ENCODE results near the gene NTM. TPM values are rescaled to one million over a fixed set of nuclear protein-coding genes. Genes with fewer than 3 reads are reported as not detected.

The NTM gene
- total and polyA plus RNA-seq, 12 donors: 0.26 to 11.5 (median 4.0) TPM

DNA sequence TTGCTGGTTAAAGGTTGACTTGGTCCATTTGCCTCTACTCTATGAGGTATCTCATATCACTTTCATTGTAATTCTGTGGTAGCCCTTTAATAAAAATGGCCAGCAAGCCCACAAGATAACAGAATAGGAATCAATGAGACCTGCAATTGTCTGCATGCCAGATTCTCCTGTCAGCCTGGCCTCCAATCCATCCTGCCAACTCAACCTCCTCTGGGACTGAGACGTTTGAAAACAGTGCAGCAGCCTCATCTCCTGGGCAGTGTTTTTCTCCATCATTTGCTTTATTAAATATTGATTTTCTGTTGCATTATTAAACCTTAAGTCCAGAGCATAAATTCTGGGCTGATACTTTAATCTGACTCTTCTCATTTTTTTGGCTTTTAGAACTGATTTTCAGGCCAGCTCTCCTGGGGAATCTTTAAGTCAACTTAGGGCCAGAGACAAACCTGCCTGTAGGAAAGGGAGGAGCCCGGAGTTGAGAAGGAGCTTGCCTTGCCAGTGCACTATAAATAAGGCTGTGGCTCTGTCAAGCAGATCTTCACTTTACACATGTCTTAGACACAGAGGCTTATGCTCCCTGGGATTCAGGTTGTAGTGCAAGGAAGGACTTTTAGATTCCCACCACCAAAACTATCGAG, 798.0 kb downstream of the NTM start:
- Histone ChIP-seq H3K27me3 (no peaks in the 10 kb centered on the region), H3K4me1 (replicated peaks in 1 of 2) (no peaks in the 10 kb centered on the region), H3K36me3 (replicated peaks in 1 of 2) (no peaks in the 10 kb centered on the region), H3K27ac (no peak overlapping the region), H3K4me3 (no peak overlapping the region), H3K9me3 (replicated peaks in 1 of 3) (no peaks in the 10 kb centered on the region)
- TF ChIP-seq, protein P1, sequence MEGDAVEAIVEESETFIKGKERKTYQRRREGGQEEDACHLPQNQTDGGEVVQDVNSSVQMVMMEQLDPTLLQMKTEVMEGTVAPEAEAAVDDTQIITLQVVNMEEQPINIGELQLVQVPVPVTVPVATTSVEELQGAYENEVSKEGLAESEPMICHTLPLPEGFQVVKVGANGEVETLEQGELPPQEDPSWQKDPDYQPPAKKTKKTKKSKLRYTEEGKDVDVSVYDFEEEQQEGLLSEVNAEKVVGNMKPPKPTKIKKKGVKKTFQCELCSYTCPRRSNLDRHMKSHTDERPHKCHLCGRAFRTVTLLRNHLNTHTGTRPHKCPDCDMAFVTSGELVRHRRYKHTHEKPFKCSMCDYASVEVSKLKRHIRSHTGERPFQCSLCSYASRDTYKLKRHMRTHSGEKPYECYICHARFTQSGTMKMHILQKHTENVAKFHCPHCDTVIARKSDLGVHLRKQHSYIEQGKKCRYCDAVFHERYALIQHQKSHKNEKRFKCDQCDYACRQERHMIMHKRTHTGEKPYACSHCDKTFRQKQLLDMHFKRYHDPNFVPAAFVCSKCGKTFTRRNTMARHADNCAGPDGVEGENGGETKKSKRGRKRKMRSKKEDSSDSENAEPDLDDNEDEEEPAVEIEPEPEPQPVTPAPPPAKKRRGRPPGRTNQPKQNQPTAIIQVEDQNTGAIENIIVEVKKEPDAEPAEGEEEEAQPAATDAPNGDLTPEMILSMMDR (IDR thresholded peaks at IDR 0.05): no peak
- TF ChIP-seq POLR2A (IDR thresholded peaks at IDR 0.05): no peak
- no peak for DNase-seq
- WGBS, 4 donors: 66 to 67% (median 67%) methylated on average over 3 of the region's 3 CpGs
- intact Hi-C loops (cut with DNase I): no loop called here

DNA sequence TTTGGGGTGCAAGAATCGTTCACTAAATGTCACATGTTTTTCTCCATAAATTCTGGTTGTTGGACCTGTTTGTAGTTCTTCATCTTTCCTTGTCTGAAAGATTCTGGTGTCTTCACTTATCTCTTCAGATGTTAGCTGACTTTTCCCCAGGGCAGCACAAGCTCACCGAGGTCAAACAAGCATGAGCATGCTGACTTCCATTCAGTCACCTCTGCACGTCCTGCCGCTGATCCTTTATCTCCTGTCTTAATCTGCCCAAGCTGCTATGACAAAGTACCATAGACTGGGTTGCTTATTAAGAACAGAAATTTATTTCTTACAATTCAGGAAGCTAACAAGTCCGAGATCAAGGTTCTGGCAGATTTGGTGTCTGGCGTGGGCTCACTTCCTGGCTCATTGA, 800.6 kb downstream of the NTM start:
- H3K4me1 ChIP-seq (replicated peaks in 1 of 2): no peaks in the 10 kb centered on the region
- no peaks in the 10 kb centered on the region for H3K27me3 ChIP-seq
- H3K9me3 ChIP-seq (replicated peaks in 1 of 3): no peaks in the 10 kb centered on the region
- 77 to 92% (median 82%) methylated on average over 6 of the region's 6 CpGs for WGBS, 4 donors
- TF ChIP-seq, protein P1 (IDR thresholded peaks at IDR 0.05): no peak
- no peak for TF ChIP-seq POLR2A (IDR thresholded peaks at IDR 0.05)
- H3K4me3 ChIP-seq: no peak overlapping the region
- intact Hi-C loops (cut with DNase I): no loop called here
- no peaks in the 10 kb centered on the region for H3K36me3 ChIP-seq (replicated peaks in 1 of 2)
- DNase-seq: no peak
- H3K27ac ChIP-seq: no peak overlapping the region

DNA sequence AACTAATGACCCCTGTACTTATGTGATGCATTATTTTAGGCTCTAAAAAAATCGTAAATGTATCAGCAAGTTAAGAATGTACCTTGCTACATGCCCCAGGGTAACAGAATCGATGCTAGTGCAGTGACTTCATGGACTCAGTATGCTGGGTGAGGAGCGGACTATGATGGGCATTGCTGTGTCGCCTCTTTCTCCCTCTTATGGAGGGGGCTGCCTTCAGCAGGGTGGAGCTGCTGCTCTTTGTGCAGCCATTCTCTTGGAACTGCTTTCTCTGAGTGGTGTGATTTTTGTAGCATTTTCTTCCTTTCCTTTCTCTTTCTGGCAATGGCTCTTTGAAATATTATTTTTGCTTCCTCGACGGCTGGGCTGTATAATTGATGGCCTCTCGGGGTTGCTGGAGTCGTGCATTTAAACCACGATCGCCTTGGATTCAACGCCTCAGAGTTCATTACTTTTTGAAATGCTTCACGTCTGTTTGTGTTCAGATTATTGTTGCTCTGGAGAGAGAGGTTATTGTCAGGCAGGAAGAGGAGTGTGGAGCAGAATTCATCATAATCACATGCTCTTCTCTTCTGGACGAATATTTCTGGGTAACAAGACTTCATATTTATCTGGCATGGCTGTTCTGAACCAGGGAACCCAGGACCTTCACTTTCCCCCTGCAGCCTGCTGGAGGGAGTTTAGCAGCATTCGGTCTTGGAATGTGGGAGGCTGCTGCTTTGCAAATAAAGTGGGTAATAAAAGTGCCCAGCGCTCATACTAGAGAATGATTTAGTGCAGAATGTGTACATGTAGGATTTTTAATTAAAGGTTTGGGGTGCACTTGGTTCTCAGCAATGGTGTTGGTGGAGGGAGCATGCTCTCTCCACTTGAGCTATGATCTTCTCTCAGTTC, 804.2 kb downstream of the NTM start:
- 49 to 60% (median 50%) methylated on average over 15 of the region's 15 CpGs for WGBS, 4 donors
- H3K36me3 ChIP-seq (replicated peaks in 1 of 2): no peaks in the 10 kb centered on the region
- no peak for TF ChIP-seq POLR2A (IDR thresholded peaks at IDR 0.05)
- TF ChIP-seq, protein P1 (IDR thresholded peaks at IDR 0.05): no peak
- DNase-seq: no peak
- H3K27ac ChIP-seq: no peak overlapping the region
- H3K4me1 ChIP-seq (replicated peaks in 1 of 2): no peaks in the 10 kb centered on the region
- intact Hi-C loops (cut with DNase I): no loop called here
- no peaks in the 10 kb centered on the region for H3K9me3 ChIP-seq (replicated peaks in 1 of 3)
- no peaks in the 10 kb centered on the region for H3K27me3 ChIP-seq
- H3K4me3 ChIP-seq: no peak overlapping the region

DNA sequence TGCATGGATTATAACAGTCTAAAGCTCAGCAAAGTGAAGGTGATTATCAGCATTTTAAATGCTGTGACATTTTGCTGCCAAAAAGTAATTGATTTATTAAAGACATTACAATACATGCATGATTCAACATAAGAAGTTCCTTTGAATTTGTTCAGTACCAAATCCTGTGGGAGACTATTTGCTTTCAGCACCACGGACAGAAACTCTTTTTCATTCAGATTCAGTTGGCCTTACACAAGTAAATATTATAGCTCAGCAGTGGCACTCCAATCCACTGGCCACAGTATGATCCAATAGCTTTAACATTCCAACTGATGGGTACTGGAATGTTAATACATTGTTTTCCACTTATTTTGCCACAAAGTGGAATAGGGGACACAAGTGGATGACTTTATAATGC, 806.7 kb downstream of the NTM start:
- H3K9me3 ChIP-seq (replicated peaks in 1 of 3): no peaks in the 10 kb centered on the region
- TF ChIP-seq, protein P1 (IDR thresholded peaks at IDR 0.05): no peak
- no peak for TF ChIP-seq POLR2A (IDR thresholded peaks at IDR 0.05)
- no peak overlapping the region for H3K4me3 ChIP-seq
- intact Hi-C loops (cut with DNase I): no loop called here
- H3K4me1 ChIP-seq (replicated peaks in 1 of 2): no peaks in the 10 kb centered on the region
- 5 to 12% (median 9%) methylated on average over 1 of the region's 1 CpG for WGBS, 4 donors
- H3K27me3 ChIP-seq: no peaks in the 10 kb centered on the region
- no peak overlapping the region for H3K27ac ChIP-seq
- no peaks in the 10 kb centered on the region for H3K36me3 ChIP-seq (replicated peaks in 1 of 2)
- no peak for DNase-seq

Measured in adrenal gland (tissue), 12 donors.